LNCAP (cell line): ENCODE measurements around the gene TTC34.

Experiments
- CTCF ChIP-seq: fragments of 450-650 bp; IDR thresholded peaks from 2 replicates; pipeline ENCODE4 v1.5.1; 2017; ENCODE audit warnings: mild to moderate bottlenecking

Gene TTC34

GRCh38 chr1:2602311-2602835, 199.1 kb downstream of the TTC34 start:
- no peak for TF ChIP-seq CTCF

- no peak for TF ChIP-seq CTCF
These were observed 199.7 kb downstream of the TTC34 start for GRCh38 chr1:2601721-2602303.

GRCh38 chr1:2598329-2598931, 203.1 kb downstream of the TTC34 start:
- TF ChIP-seq CTCF, result no peak

- no peak for TF ChIP-seq CTCF
These were observed 203.8 kb downstream of the TTC34 start for GRCh38 chr1:2597441-2598328.

GRCh38 chr1:2596530-2597333, 204.8 kb downstream of the TTC34 start:
- TF ChIP-seq CTCF, result no peak

- TF ChIP-seq CTCF, result no peak
These were observed 205.5 kb downstream of the TTC34 start for GRCh38 chr1:2595812-2596529.
